Neuronal stem cell (in vitro differentiated cells): ENCODE results near the gene GAGE2A.
"Not testable (repeated sequence)": the region's sequence is repeated elsewhere in the genome, so short reads cannot be mapped to it uniquely, and the experiment has no call there.

Experiments
- DNase-seq: peaks from one replicate; pipeline ENCODE4 v3.0.0-alpha.2; 2013; ENCODE audit warnings: low spot score
- H2AFZ ChIP-seq: one replicate; pipeline ENCODE4 v1.6.1; 2013; ENCODE audit warnings: mild to moderate bottlenecking, low read length, inconsistent platforms
- H2AK5ac ChIP-seq: 2 replicates; pipeline ENCODE4 v1.6.1; 2013; ENCODE audit warnings: low read depth, mild to moderate bottlenecking, inconsistent platforms, low read length, moderate library complexity, mixed read lengths
- H2BK120ac ChIP-seq: 2 replicates; pipeline ENCODE4 v1.6.1; 2013; ENCODE audit warnings: low read depth, mild to moderate bottlenecking, inconsistent platforms, low read length, moderate library complexity, mixed read lengths
- H2BK12ac ChIP-seq: one replicate; pipeline ENCODE4 v1.6.1; 2013; ENCODE audit warnings: low read length, inconsistent platforms
- H2BK15ac ChIP-seq: 2 replicates; pipeline ENCODE4 v1.6.1; 2013; ENCODE audit warnings: mild to moderate bottlenecking, low read length, inconsistent platforms, mixed read lengths
- H2BK5ac ChIP-seq: one replicate; pipeline ENCODE4 v1.6.1; 2013; ENCODE audit warnings: inconsistent platforms, mild to moderate bottlenecking, low read length, moderate library complexity
- H3K14ac ChIP-seq: one replicate; pipeline ENCODE4 v1.6.1; 2013; ENCODE audit warnings: low read length, inconsistent platforms
- H3K18ac ChIP-seq: 2 replicates; pipeline ENCODE4 v1.6.1; 2013; ENCODE audit warnings: low read length, inconsistent platforms
- H3K23ac ChIP-seq: 2 replicates; pipeline ENCODE4 v1.6.1; 2013; ENCODE audit warnings: low read depth, mild to moderate bottlenecking, mixed read lengths, low read length, inconsistent platforms; ENCODE audit not compliant: poor library complexity
- H3K27ac ChIP-seq: replicated peaks from 3 replicates; pipeline ENCODE4 v1.5.1; 2013; ENCODE audit warnings: low read length, inconsistent platforms
- H3K27me3 ChIP-seq, 3 experiments: 2 replicates each; pipeline ENCODE4 v1.6.1; 2013; ENCODE audit warnings: low read length in 3 of 3, mild to moderate bottlenecking in 2 of 3, inconsistent platforms in 1 of 3, low read depth in 1 of 3, mixed read lengths in 1 of 3, moderate library complexity in 1 of 3; ENCODE audit not compliant: control insufficient read depth in 3 of 3, insufficient read depth in 3 of 3
- H3K36me3 ChIP-seq, 2 donors: replicated peaks in 1 of 2; 2 replicates each; pipeline ENCODE4 v1.6.1; 2013; ENCODE audit warnings: low read length in 2 of 2; ENCODE audit not compliant: control insufficient read depth in 2 of 2, insufficient read depth in 2 of 2
- H3K4ac ChIP-seq: 2 replicates; pipeline ENCODE4 v1.6.1; 2013; ENCODE audit warnings: inconsistent platforms, mild to moderate bottlenecking, low read length, moderate library complexity
- H3K4me1 ChIP-seq, 2 donors: 1 replicate in 1 of 2; 2 replicates in 1 of 2; pipeline ENCODE4 v1.6.1; 2013; ENCODE audit warnings: low read length in 2 of 2, low read depth in 1 of 2; ENCODE audit not compliant: control insufficient read depth in 2 of 2, insufficient read depth in 1 of 2
- H3K4me2 ChIP-seq: one replicate; pipeline ENCODE4 v1.6.1; 2013; ENCODE audit warnings: mild to moderate bottlenecking, low read length, inconsistent platforms; ENCODE audit not compliant: insufficient read depth, poor library complexity, severe bottlenecking
- H3K4me3 ChIP-seq, 2 donors: 2 replicates each; pipeline ENCODE4 v1.5.1; 2013; ENCODE audit warnings: low read length in 2 of 2, mild to moderate bottlenecking in 2 of 2, inconsistent platforms in 1 of 2, moderate library complexity in 1 of 2
- H3K79me1 ChIP-seq: one replicate; pipeline ENCODE4 v1.6.1; 2013; ENCODE audit warnings: low read depth, mild to moderate bottlenecking, inconsistent platforms, low read length, moderate library complexity
- H3K9ac ChIP-seq: one replicate; pipeline ENCODE4 v1.6.1; 2013; ENCODE audit warnings: mild to moderate bottlenecking, low read depth, low read length, inconsistent platforms; ENCODE audit not compliant: poor library complexity
- H3K9me3 ChIP-seq, 2 donors: replicated peaks in 1 of 2; 2 replicates each; pipeline versions ENCODE3 to v1.6.1; 2013; ENCODE audit warnings: low read length in 2 of 2, mild to moderate bottlenecking in 2 of 2, inconsistent platforms in 1 of 2, low read depth in 1 of 2, mixed read lengths in 1 of 2, moderate library complexity in 1 of 2; ENCODE audit not compliant: control insufficient read depth in 2 of 2, insufficient read depth in 1 of 2
- H4K8ac ChIP-seq: one replicate; pipeline ENCODE4 v1.6.1; 2013; ENCODE audit warnings: low read depth, mild to moderate bottlenecking, inconsistent platforms, low read length, moderate library complexity
- H4K91ac ChIP-seq: one replicate; pipeline ENCODE4 v1.6.1; 2013; ENCODE audit warnings: low read length, low read depth, mild to moderate bottlenecking, inconsistent platforms; ENCODE audit not compliant: poor library complexity
- WGBS, 2 donors: extraction: QIAGEN DNeasy Blood & Tissue Kit; methylation state at CpG; one replicate each; pipeline ENCODE4 v1.1.7; 2013; ENCODE audit warnings: missing lambda C conversion rate in 2 of 2, mixed read lengths in 1 of 2; ENCODE audit not compliant: insufficient read length in 2 of 2, insufficient replicate concordance in 1 of 2; ENCODE audit errors: extremely low coverage in 2 of 2; 5-methylcytosine and 5-hydroxymethylcytosine counted together

Gene GAGE2A

GRCh38 chrX:49568728-49569127 is 20.6 kb upstream of the GAGE2A start:
- not testable (repeated sequence) for H2AFZ ChIP-seq, H2BK12ac ChIP-seq, H2BK15ac ChIP-seq, H3K27ac ChIP-seq, H2BK5ac ChIP-seq, DNase-seq, H2AK5ac ChIP-seq, H3K4me3 ChIP-seq, H3K4me1 ChIP-seq, H4K8ac ChIP-seq, H3K36me3 ChIP-seq, H3K14ac ChIP-seq, H3K9ac ChIP-seq, H3K4ac ChIP-seq, H2BK120ac ChIP-seq, H3K23ac ChIP-seq, H4K91ac ChIP-seq, H3K4me2 ChIP-seq, H3K27me3 ChIP-seq, H3K9me3 ChIP-seq, H3K79me1 ChIP-seq, H3K18ac ChIP-seq
- WGBS, 2 donors: no CpG with 5 or more reads among the region's 11 CpGs

- H3K4me1 ChIP-seq, H3K18ac ChIP-seq: not testable (repeated sequence)
- WGBS, 2 donors: no CpG with 5 or more reads among the region's 13 CpGs
Measured at GRCh38 chrX:49569152-49569551, 20.1 kb upstream of the GAGE2A start.

GRCh38 chrX:49570100-49570499 is 19.2 kb upstream of the GAGE2A start, which contains the start of gene GAGE12G:
Gene GAGE12G, plus strand, starts transcription at chrX:49570400. Its CDS starts 1,155 bp downstream, at chrX:49571555.
- not testable (repeated sequence) for DNase-seq, H3K4me3 ChIP-seq, H2BK15ac ChIP-seq, H3K4me2 ChIP-seq, H4K8ac ChIP-seq, H3K27me3 ChIP-seq, H3K9ac ChIP-seq, H2BK12ac ChIP-seq, H2AFZ ChIP-seq, H3K4ac ChIP-seq, H4K91ac ChIP-seq, H3K18ac ChIP-seq, H3K79me1 ChIP-seq, H3K9me3 ChIP-seq, H2AK5ac ChIP-seq, H3K27ac ChIP-seq, H2BK5ac ChIP-seq, H3K4me1 ChIP-seq, H3K14ac ChIP-seq, H2BK120ac ChIP-seq, H3K23ac ChIP-seq, H3K36me3 ChIP-seq
- no CpG with 5 or more reads among the region's 16 CpGs for WGBS, 2 donors

More at GRCh38 chrX:49569152-49569551, 20.1 kb upstream of the GAGE2A start:
- not testable (repeated sequence) for H2BK5ac ChIP-seq, H4K8ac ChIP-seq, H3K9me3 ChIP-seq, DNase-seq, H3K79me1 ChIP-seq, H3K36me3 ChIP-seq, H2BK15ac ChIP-seq, H3K4ac ChIP-seq, H2BK120ac ChIP-seq, H2BK12ac ChIP-seq, H3K23ac ChIP-seq, H3K4me3 ChIP-seq, H4K91ac ChIP-seq, H3K14ac ChIP-seq, H3K4me2 ChIP-seq, H3K27me3 ChIP-seq, H2AK5ac ChIP-seq, H2AFZ ChIP-seq, H3K27ac ChIP-seq, H3K9ac ChIP-seq

- not testable (repeated sequence) for H2BK15ac ChIP-seq, H3K4me3 ChIP-seq, H4K8ac ChIP-seq, H3K18ac ChIP-seq, H4K91ac ChIP-seq, DNase-seq, H3K4ac ChIP-seq, H3K4me2 ChIP-seq, H2AFZ ChIP-seq, H3K4me1 ChIP-seq, H3K14ac ChIP-seq, H2BK120ac ChIP-seq, H3K9me3 ChIP-seq, H2BK12ac ChIP-seq, H2AK5ac ChIP-seq, H3K79me1 ChIP-seq, H3K9ac ChIP-seq, H3K27ac ChIP-seq, H2BK5ac ChIP-seq, H3K36me3 ChIP-seq, H3K23ac ChIP-seq, H3K27me3 ChIP-seq
- WGBS, 2 donors: no CpG with 5 or more reads among the region's 16 CpGs
Measured at GRCh38 chrX:49579649-49580048, 9.6 kb upstream of the GAGE2A start, which contains the start of gene GAGE12H. Gene GAGE12H, plus strand, starts transcription at chrX:49579949. Its CDS starts 1,155 bp downstream, at chrX:49581104.
